Measurements from ENCODE around the gene EFR3B.

DNA sequence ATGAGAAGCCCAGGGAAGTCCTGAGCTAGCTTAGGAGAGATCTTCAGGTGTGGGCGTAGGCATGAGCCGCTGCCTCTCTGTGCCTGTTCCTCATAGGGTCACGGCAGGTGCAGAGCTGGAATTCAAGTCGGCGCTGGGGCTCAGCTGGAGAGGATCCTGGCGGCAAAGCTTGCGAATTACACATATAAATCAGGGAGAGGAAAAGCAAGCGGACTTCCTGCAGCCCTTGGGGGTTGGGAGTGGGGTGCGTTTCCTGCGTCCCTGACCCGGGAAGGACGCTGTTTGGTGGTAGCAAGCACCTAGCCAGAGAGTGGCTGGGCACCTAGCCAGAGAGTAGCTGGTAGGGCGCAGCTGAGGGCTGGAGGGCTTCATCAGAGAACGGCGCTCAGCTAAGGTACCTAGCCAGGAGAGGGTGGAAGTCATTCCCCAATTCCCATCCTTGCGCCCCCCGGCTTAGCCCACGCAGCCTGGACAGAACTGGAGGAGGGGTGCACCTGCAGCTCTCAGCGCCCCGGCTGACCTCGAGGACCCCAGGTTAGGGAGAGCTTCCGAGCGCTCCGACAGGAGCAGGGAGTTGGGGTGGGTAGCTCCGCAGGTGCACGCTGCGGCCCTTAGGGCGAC is 459 bp upstream of the EFR3B start:
- TF ChIP-seq, protein P1, sequence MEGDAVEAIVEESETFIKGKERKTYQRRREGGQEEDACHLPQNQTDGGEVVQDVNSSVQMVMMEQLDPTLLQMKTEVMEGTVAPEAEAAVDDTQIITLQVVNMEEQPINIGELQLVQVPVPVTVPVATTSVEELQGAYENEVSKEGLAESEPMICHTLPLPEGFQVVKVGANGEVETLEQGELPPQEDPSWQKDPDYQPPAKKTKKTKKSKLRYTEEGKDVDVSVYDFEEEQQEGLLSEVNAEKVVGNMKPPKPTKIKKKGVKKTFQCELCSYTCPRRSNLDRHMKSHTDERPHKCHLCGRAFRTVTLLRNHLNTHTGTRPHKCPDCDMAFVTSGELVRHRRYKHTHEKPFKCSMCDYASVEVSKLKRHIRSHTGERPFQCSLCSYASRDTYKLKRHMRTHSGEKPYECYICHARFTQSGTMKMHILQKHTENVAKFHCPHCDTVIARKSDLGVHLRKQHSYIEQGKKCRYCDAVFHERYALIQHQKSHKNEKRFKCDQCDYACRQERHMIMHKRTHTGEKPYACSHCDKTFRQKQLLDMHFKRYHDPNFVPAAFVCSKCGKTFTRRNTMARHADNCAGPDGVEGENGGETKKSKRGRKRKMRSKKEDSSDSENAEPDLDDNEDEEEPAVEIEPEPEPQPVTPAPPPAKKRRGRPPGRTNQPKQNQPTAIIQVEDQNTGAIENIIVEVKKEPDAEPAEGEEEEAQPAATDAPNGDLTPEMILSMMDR (IDR thresholded peaks at IDR 0.05): peak in 4 of 6 experiments; percentile 2 to 57 (median 18)
- TF ChIP-seq POLR2A (IDR thresholded peaks at IDR 0.05): no peak

Measured in esophagus squamous epithelium (tissue), 4 donors.